HG03378 (cell line): ENCODE data around the gene RIBC2.

Experiments
- ATAC-seq: cut with Tn5 transposase; IDR thresholded peaks from one replicate; pipeline ENCODE4 v1.9.1; 2021; ENCODE audit warnings: mild to moderate bottlenecking, moderate library complexity; ENCODE audit not compliant: unreplicated experiment

RIBC2 gene

DNA sequence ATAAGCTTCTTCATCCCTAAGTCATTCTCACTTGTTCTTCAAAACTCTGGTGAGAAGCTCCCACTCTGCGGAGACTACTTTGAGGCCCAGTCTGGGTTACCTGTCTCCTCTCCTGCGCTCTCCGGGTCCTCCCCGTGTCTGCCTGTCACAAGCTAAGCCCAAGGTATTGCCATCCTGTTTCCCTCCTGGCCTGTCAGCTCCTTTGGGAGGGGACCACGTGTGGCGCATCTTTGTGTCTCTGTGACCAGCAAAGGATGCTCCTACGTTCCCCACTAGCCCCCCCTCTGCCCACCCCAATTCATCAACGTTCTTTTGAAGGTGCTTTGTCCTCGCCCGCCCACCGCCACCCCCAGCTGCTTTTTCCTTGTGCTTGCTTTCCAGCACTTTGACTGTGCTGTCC, 57.4 kb downstream of the RIBC2 start:
- no peak for ATAC-seq

DNA sequence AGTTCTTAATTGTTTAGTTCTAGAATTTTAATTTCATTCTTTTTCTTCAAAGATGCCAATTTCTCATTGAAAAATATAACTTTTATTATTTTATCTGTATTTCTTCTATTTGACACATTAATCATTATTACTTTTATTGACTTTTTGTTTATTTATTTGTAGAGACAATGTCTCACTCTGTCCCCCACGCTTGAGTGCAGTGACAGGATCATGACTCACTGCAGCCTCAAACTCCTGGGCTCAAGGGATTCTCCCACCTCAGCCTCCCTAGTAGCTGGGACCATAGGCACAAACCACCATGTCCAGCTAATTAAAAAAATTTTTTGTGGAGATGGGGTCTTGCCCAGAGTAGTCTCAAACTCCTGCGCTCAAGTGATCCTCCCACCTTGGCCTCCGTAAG, 58.9 kb downstream of the RIBC2 start:
- ATAC-seq: no peak

- no peak for ATAC-seq
Measured at GRCh38 chr22:45473626-45474237, 60.2 kb downstream of the RIBC2 start.

GRCh38 chr22:45475063-45475747, 61.7 kb downstream of the RIBC2 start:
- no peak for ATAC-seq

DNA sequence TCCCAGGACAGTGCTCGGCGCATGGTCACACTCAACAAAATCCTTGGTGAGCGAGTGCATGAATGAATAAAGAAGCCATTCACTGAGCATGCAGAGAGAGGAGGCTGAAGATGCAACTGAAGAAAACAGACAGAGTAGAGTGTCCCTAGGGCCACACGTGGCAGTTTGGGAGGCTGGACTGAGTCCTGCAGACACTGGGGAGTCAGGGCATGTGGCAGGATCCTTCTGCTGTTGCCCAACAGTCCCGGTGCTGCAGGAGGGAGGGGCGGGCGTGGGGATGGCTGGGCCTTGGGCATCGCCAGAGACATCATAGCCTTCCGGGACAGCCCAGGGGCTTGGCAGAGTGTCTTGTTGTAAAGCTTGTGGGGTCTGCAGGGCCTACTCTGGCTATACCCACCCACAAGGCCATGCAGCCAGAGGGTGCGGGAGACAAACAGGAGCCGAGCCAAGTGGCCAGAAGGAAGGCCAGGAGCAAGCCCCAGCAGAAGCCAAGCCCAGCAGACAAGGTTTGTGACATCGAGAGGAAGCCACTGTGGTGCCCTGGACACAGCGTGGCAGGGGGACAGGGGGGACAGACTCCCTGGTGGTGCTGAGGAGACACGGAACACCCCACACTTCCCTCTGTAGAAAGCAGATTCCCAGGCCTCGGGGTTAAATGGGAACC, 62.5 kb downstream of the RIBC2 start:
- ATAC-seq: no peak

GRCh38 chr22:45476814-45477213, 63.3 kb downstream of the RIBC2 start:
- no peak for ATAC-seq

- ATAC-seq: no peak
Measured at GRCh38 chr22:45477366-45478107, 64.0 kb downstream of the RIBC2 start.

DNA sequence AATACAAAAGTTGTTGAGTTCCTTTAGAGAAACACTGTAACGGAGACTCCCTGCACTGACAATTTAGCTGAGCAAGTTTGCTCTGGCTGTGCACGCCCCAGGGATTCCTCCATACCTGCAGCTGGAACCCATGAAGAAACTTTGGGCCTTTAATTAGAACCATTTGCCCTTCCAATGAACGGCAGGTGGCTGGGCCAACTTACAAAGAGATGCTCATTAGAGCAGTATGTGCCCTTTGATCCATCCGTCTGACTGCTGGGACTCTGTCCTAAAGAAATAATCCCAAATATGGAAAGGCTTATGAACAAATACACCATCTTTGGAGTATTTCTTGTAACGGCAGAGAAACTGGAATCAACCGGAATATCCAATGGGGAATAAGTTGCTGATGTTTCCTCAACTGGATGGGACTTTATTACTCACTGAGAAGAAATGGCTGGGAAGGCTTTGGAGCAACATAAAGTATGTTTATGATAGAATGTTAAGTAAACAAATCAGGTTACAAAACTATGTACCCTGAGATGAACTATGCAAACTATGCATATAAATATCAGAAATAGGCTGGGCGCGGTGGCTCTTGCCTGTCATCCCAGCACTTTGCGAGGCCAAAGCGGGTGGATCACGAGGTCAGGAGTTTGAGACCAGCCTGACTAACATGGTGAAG, 64.7 kb downstream of the RIBC2 start:
- no peak for ATAC-seq

- ATAC-seq: no peak
Measured at GRCh38 chr22:45480717-45481116, 67.2 kb downstream of the RIBC2 start.

DNA sequence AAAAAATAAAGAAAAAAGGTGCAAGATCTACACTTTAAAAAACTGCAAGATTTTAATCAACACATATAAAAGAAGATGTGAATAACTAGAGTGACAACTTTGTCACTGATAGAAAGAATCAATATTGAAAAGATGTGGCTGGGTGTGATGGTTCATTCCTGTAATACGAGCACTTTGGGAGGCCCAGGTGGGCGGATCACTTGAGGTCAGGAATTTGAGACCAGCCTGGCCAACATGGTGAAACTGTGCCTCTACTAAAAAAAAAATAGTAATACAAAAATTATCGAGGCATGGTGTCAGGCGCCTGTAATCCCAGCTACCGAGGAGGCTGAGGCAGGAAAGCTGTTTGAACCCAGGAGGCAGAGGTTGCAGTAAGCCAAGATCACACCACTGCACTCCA, 68.2 kb downstream of the RIBC2 start:
- ATAC-seq: no peak
